A673 (cell line): ENCODE results near the gene MIEN1. TPM values are rescaled to one million over a fixed set of nuclear protein-coding genes. Genes with fewer than 3 reads are reported as not detected.

Source experiments
- BruUV-seq: library from RNA; stranded (reverse); fragments of 400-500 nt; replicated peaks from 2 replicates; lab custom pipeline; 2021; lab: Mats Ljungman, UMichigan
- CTCF ChIA-PET: fragments of 300-600 bp; sonication (Branson Sonifier 250); formaldehyde crosslinking; loops from one replicate; lab custom pipeline; 2022; ENCODE audit warnings: antibody characterized with exemption; lab: Charles Lee
- POLR2A ChIA-PET: fragments of 300-600 bp; sonication (Branson Sonifier 250); formaldehyde crosslinking; loops from one replicate; lab custom pipeline; 2022; ENCODE audit warnings: antibody characterized with exemption; ENCODE audit not compliant: low non-redundant PET; lab: Charles Lee
- DNase-seq: peaks from one replicate; pipeline ENCODE4 v3.0.0-alpha.2; 2015; ENCODE audit warnings: low spot score
- H3K27ac ChIP-seq: fragments of 200-600 bp; sonication (generic); 2 replicates; pipeline ENCODE4 v1.5.1; 2016; ENCODE audit warnings: mixed run types, low read depth, mild to moderate bottlenecking, mixed read lengths, antibody characterized with exemption, low read length; ENCODE audit not compliant: poor library complexity, severe bottlenecking
- H3K27me3 ChIP-seq: fragments of 200-600 bp; sonication (generic); replicated peaks from 2 replicates; pipeline ENCODE4 v1.6.1; 2017; ENCODE audit warnings: mixed run types, low read depth, mild to moderate bottlenecking, mixed read lengths, antibody characterized with exemption, low read length; ENCODE audit not compliant: insufficient read depth, poor library complexity
- H3K36me3 ChIP-seq: fragments of 200-600 bp; sonication (generic); 2 replicates; pipeline ENCODE4 v1.6.1; 2016; ENCODE audit warnings: mixed run types, mild to moderate bottlenecking, mixed read lengths, antibody characterized with exemption, low read length; ENCODE audit not compliant: insufficient read depth, poor library complexity, severe bottlenecking
- H3K4me1 ChIP-seq: fragments of 200-600 bp; sonication (generic); 2 replicates; pipeline ENCODE4 v1.6.1; 2017; ENCODE audit warnings: mixed run types, mild to moderate bottlenecking, mixed read lengths, antibody characterized with exemption, low read length; ENCODE audit not compliant: insufficient read depth, poor library complexity, severe bottlenecking
- H3K4me3 ChIP-seq: fragments of 200-600 bp; sonication (generic); 2 replicates; pipeline ENCODE4 v1.5.1; 2016; ENCODE audit warnings: low read depth, mixed run types, mild to moderate bottlenecking, mixed read lengths, low read length; ENCODE audit not compliant: poor library complexity, severe bottlenecking
- H3K9me3 ChIP-seq: fragments of 200-600 bp; sonication (generic); 2 replicates; pipeline ENCODE4 v1.6.1; 2016; ENCODE audit warnings: mixed run types, low read depth, mild to moderate bottlenecking, mixed read lengths, antibody characterized with exemption, low read length; ENCODE audit not compliant: poor library complexity, severe bottlenecking
- EZH2 ChIP-seq: fragments of 200-600 bp; sonication (generic); IDR thresholded peaks from 2 replicates; pipeline ENCODE4 v1.6.1; 2017; ENCODE audit warnings: borderline replicate concordance, low read depth, mild to moderate bottlenecking, mixed read lengths, antibody characterized with exemption, low read length; ENCODE audit not compliant: poor library complexity, severe bottlenecking
- intact Hi-C: fragments of 100-400 bp; cut with micrococcal nuclease; formaldehyde crosslinking; loops from one replicate; pipeline ENCODE4 v1.10.0; 2022; ENCODE audit not compliant: unreplicated experiment
- microRNA-seq: library from miRNA; unstranded; fragments of <30 nt; microRNA quantifications from one replicate; pipeline ENCODE4 v1.2.0, GENCODE V29; 2021
- total RNA-seq: library from RNA; stranded (reverse); gene quantifications from 2 replicates; pipeline ENCODE4 v1.2.3, GENCODE V29; 2021
- TF ChIP-seq, protein P1 (sequence below): fragments of 300-800, 200-600 bp; sonication (generic); conservative IDR thresholded peaks from 2 replicates; pipeline ENCODE4 v1.5.1; 2017; ENCODE audit warnings: low read depth, mild to moderate bottlenecking, antibody characterized with exemption, low read length, moderate library complexity, mixed read lengths

The MIEN1 gene
- total RNA-seq, 1 experiment from 2014 or later, result 30.5 TPM

DNA sequence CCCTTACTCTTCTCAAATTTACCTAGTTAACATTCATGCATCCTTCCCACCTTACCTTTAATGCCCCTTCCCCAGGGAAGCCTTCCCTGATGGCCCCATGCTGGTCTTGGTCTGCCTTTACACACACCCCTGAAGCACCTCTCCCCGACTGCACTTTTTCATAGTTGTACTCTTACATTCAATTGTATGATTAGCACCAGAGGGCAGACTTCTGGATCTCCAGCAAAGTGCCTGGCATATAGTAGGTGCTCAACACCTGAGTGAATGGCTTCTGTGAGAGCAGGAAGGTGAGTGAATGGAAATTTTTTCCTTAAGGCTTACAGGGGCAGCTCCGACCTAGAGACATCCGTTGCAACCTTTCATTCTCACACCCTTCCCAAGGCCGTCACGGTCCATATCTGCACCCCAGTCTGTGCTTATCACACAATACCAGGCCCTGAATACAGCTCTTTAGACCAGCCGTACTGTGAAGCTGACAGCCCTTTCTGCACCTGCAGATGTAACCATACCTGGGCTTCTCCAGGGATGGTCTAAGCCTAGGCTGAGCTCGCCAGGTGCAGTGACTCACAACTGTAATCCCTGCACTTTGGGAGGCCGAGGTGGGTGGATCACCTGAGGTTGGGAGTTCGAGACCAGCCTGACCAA, 46.9 kb downstream of the MIEN1 start:
- intact Hi-C loops, result no loop called here
- ChIA-PET CTCF (no interaction called here), POLR2A (no interaction called here)
- TF ChIP-seq EZH2, result no peak
- TF ChIP-seq, protein P1, sequence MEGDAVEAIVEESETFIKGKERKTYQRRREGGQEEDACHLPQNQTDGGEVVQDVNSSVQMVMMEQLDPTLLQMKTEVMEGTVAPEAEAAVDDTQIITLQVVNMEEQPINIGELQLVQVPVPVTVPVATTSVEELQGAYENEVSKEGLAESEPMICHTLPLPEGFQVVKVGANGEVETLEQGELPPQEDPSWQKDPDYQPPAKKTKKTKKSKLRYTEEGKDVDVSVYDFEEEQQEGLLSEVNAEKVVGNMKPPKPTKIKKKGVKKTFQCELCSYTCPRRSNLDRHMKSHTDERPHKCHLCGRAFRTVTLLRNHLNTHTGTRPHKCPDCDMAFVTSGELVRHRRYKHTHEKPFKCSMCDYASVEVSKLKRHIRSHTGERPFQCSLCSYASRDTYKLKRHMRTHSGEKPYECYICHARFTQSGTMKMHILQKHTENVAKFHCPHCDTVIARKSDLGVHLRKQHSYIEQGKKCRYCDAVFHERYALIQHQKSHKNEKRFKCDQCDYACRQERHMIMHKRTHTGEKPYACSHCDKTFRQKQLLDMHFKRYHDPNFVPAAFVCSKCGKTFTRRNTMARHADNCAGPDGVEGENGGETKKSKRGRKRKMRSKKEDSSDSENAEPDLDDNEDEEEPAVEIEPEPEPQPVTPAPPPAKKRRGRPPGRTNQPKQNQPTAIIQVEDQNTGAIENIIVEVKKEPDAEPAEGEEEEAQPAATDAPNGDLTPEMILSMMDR, result no peak
- no TSS peak for BruUV-seq
- Histone ChIP-seq H3K36me3 (no peaks in the 10 kb centered on the region), H3K27me3 (no peaks in the 10 kb centered on the region), H3K4me1 (no peaks in the 10 kb centered on the region), H3K4me3 (no peak overlapping the region), H3K9me3 (no peaks in the 10 kb centered on the region), H3K27ac (no peak overlapping the region)
- no peak for DNase-seq

DNA sequence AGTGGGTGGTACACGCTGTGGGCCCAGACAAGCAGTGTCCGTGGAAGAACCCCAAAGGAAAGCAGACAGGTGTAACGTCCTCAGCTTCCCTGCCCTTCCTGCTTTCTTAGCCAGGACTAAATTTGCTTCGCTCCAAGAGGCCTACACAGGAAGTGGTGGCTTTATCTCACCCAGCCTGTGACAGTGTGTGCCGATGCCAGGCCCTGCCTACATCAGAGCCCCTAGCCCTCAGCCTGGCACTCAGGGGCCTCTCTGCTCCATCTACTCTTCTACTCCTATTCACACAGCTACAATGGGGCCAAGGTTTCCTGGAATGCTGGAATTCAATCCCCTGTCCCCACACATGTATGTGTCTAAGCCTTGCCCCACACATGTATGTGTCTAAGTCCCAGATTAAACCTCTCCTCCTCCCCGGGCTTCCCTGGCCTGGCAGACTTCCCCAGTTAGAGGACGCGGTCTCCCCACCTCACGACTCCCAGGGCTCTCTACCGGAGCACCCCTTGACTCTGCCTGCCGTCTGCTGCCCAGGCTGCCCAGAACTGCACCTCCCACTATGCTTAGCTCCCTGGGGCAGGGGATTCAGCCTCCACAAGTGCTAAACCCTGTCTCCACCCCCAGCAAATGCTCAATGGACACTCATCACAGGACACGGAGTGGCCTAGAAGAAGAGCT, 50.7 kb downstream of the MIEN1 start:
- no TSS peak for BruUV-seq
- H3K4me3 ChIP-seq, result no peak overlapping the region
- CTCF ChIA-PET, result no interaction called here
- DNase-seq, result no peak
- no peak overlapping the region for H3K27ac ChIP-seq
- POLR2A ChIA-PET, result no interaction called here
- no peaks in the 10 kb centered on the region for H3K36me3 ChIP-seq
- TF ChIP-seq EZH2, result no peak
- TF ChIP-seq, protein P1, result no peak
- intact Hi-C loops, result no loop called here
- H3K4me1 ChIP-seq, result no peaks in the 10 kb centered on the region
- no peaks in the 10 kb centered on the region for H3K27me3 ChIP-seq
- no peaks in the 10 kb centered on the region for H3K9me3 ChIP-seq

Small RNAs within 50 kb of the gene (microRNA-seq; reads per million reads assigned to microRNA genes)
- gene MIR4728, result 1.6 reads per million

Other genes starting within 250 kb of the MIEN1 start
- not detected in 2 replicates for gene NEUROD2, start 122.6 kb downstream of the MIEN1 start, total RNA-seq
- 8.2 and 11.7 TPM in 2 replicates for gene PPP1R1B, start 103.6 kb downstream of the MIEN1 start, total RNA-seq
- 21.3 and 31.4 TPM in 2 replicates for gene STARD3, start 93.4 kb downstream of the MIEN1 start, total RNA-seq
- gene TCAP, start 65.2 kb downstream of the MIEN1 start, total RNA-seq, result 0.54 and 0.79 TPM in 2 replicates
- not detected in 2 replicates for gene PNMT, start 62.1 kb downstream of the MIEN1 start, total RNA-seq
- 3.6 and 7.6 TPM in 2 replicates for gene PGAP3, start 42.5 kb downstream of the MIEN1 start, total RNA-seq
- 11.1 and 17.8 TPM in 2 replicates for gene ERBB2, start 30.5 kb downstream of the MIEN1 start, total RNA-seq
- gene GRB7, start 7.4 kb upstream of the MIEN1 start, total RNA-seq, result 0.62 and 0.63 TPM in 2 replicates
- not detected in 2 replicates for gene IKZF3, start 133.8 kb upstream of the MIEN1 start, total RNA-seq
- gene ZPBP2, start 137.7 kb upstream of the MIEN1 start, total RNA-seq, result not detected in 2 replicates
- gene GSDMB, start 188.1 kb upstream of the MIEN1 start, total RNA-seq, result 5.0 and 5.3 TPM in 2 replicates
- 18.0 and 20.8 TPM in 2 replicates for gene ORMDL3, start 197.1 kb upstream of the MIEN1 start, total RNA-seq
- not detected in 2 replicates for gene LRRC3C, start 197.2 kb upstream of the MIEN1 start, total RNA-seq
- not detected in 2 replicates for gene GSDMA, start 232.5 kb upstream of the MIEN1 start, total RNA-seq